ENCODE results near the gene AP3S2.
"Not testable (repeated sequence)": the region's sequence is repeated elsewhere in the genome, so short reads cannot be mapped to it uniquely, and the experiment has no call there.

The AP3S2 gene

DNA sequence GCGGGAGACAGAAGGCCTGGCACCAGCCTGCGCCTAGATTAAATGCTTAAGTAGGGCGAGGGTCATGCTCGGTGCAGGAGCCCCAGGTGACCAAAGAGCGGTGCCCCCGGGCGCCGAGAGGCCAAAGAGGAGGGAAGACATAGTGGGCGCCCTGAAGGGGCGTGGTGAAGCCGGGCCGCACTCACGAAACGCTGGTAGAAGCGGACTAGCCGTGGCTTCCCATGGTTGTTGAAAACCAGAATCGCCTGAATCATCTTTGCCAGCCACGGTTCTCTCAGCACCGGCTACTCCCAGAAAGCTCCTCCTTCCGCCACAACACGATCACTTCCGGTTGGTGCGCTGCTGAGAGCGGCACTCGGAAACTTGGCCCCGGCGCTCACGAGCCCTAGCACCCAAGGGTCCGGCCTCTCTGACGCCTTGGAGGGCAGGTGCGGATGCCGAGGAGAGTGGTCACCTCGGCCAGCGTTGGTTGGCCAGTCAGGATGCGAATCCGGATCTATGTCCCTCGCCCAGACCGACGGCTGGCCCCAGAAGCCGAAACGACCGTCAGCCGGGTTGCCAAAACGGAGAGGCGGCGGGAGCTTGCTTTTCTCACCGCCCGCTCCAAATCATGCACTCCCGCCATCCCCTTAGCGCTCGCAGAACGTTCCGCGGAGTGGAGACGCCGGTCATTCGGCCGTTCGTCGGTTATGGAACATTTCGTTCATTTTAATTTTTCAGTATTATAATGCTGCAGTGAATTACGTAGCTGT lies at the start of gene AP3S2:
TSS of gene AP3S2 (minus strand) at position 299 of the 752 bp plus-strand sequence. CDS start at position 254, 45 bp downstream.
- H3K4me3 ChIP-seq (ENCODE audit: low read depth in 1 of 2, low read length in 2 of 2) = peak within 1 kb of the TSS; percentile 92 to 94
- peak within 1 kb of the TSS; percentile 98 for H3K27ac ChIP-seq (ENCODE audit: low read length)
- H3K9me3 ChIP-seq (ENCODE audit: control insufficient read depth in 1 of 2, low read length in 2 of 2) = no peaks in the 10 kb centered on the region
- no peaks in the 10 kb centered on the region for H3K27me3 ChIP-seq (ENCODE audit: low read depth, low read length)
- H3K36me3 ChIP-seq (ENCODE audit: control insufficient read depth in 1 of 2, insufficient read depth in 2 of 2, low read length in 2 of 2) = peaks cover 2 to 3% of the 10 kb centered on the region in 2 donors
- H3K4me1 ChIP-seq (ENCODE audit: control insufficient read depth in 1 of 2, insufficient read depth in 2 of 2, low read length in 2 of 2) = peaks cover 0 to 19% of the 10 kb centered on the region in 2 donors

DNA sequence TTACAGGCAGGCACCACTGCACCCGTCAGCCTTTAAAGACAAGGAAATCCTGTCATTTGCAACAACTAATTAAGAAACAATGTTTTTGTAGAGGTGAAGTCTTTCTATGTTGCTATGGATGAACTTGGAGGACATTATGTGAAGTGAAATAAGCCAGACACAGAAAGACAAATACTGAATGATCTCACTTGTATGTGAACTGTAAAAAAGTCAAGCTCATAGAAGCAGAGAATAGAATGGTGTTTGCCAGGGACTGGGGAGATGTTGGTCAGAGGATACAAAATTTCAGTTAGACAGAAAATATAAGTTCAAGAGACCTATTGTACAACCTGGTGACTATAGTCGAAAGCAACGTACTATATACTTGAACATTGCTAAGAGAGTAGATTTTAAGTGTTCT lies 46.1 kb upstream of the AP3S2 start:
- H3K4me1 ChIP-seq (ENCODE audit: control insufficient read depth in 1 of 2, insufficient read depth in 2 of 2, low read length in 2 of 2) = no peaks in the 10 kb centered on the region
- no peaks in the 10 kb centered on the region for H3K36me3 ChIP-seq (ENCODE audit: control insufficient read depth in 1 of 2, insufficient read depth in 2 of 2, low read length in 2 of 2)
- no peak overlapping the region for H3K27ac ChIP-seq (ENCODE audit: low read length)
- H3K9me3 ChIP-seq (ENCODE audit: control insufficient read depth in 1 of 2, low read length in 2 of 2) = no peaks in the 10 kb centered on the region
- H3K4me3 ChIP-seq (ENCODE audit: low read depth in 1 of 2, low read length in 2 of 2) = no peak overlapping the region
- no peaks in the 10 kb centered on the region for H3K27me3 ChIP-seq (ENCODE audit: low read depth, low read length)

DNA sequence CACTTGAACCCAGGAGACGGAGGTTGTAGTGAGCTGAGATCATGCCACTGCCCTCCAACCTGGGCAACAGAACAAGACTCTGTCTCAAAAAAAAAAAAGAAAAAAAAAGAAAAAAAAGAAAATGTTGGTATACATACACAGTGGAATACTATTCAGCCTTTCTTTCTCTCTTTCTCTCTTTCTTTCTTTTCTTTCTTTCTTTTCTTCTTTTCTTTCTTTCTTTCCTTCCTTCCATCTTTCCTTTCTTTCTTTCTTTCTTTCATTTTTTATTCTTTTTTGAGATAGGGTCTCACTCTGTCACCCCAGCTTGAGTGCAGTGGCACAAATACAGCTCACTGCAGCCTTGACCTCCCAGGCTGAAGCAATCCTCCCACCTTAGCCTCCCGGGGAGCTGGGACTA lies 45.6 kb upstream of the AP3S2 start:
- H3K36me3 ChIP-seq (ENCODE audit: control insufficient read depth in 1 of 2, insufficient read depth in 2 of 2, low read length in 2 of 2); H3K9me3 ChIP-seq (ENCODE audit: control insufficient read depth in 1 of 2, low read length in 2 of 2); H3K4me3 ChIP-seq (ENCODE audit: low read depth in 1 of 2, low read length in 2 of 2); H3K4me1 ChIP-seq (ENCODE audit: control insufficient read depth in 1 of 2, insufficient read depth in 2 of 2, low read length in 2 of 2); H3K27me3 ChIP-seq (ENCODE audit: low read depth, low read length); H3K27ac ChIP-seq (ENCODE audit: low read length): not testable (repeated sequence)

DNA sequence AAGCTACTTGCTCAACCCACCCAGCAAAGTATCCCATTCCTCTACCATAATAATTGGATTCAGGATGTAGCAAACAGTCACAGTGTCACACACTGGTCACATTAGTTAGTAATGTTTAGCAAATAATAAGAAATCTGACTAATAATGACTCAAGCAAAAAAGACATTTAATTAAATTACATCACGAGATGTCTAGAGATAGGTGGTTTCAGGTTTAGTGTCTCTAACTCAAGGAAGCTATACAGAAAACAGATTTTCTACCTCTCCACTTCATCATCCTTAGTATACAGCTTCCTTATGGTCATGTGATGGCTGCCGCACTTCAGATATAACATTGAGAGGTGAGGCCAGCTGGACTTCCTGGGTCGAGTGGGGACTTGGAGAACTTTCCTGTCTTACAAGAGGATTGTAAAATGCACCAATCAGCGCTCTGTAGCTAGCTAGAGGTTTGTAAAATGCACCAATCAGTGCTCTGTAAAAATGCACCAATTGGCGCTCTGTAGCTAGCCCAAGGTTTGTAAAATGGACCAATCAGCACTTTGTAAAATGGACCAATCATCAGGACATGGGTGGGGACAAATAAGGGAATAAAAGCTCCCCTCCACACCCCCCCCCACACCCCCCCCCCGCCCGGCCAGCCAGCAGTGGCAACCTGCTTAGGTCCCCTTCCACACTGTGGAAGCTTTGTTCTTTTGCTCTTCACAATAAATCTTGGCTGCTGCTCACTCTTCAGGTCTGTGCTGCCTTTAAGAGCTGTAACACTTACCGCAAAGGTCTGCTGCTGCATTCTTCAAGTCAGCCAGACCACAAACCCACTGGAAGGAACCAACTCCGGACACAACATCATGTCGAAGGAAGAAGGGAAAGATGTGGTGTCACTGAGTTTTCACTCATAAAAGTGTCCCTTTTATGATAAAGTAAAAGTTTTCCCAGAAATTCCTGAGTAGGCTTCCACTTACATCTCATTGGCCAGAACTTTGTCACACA lies 43.9 kb upstream of the AP3S2 start:
- Histone ChIP-seq H3K27ac (ENCODE audit: low read length) (no peak overlapping the region), H3K4me1 (ENCODE audit: control insufficient read depth in 1 of 2, insufficient read depth in 2 of 2, low read length in 2 of 2) (no peaks in the 10 kb centered on the region), H3K4me3 (ENCODE audit: low read depth in 1 of 2, low read length in 2 of 2) (no peak overlapping the region), H3K9me3 (ENCODE audit: control insufficient read depth in 1 of 2, low read length in 2 of 2) (no peaks in the 10 kb centered on the region), H3K36me3 (ENCODE audit: control insufficient read depth in 1 of 2, insufficient read depth in 2 of 2, low read length in 2 of 2) (no peaks in the 10 kb centered on the region), H3K27me3 (ENCODE audit: low read depth, low read length) (no peaks in the 10 kb centered on the region)

DNA sequence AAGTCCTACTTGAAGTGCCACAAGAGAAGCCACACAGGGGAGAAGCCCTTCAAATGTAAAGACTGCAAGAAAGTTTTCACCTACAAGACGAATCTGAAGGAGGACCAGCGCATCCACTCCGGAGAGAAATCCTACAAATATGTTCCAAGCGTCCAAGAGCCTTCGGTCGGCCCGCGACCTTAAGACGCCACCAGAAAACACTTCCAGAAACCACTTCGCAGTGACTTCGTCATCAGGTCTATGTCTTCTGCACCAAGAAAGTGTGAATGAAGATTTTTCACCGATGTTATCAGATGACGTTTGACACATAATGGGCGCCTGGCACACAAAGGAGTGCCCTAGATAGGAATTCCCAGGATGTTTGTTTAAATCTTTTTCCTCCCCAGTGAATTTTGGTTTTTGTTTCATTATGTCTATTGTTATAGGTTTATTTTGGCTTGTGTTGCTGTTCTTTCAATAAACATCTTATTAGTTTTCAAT lies 43.0 kb upstream of the AP3S2 start:
- no peak overlapping the region for H3K4me3 ChIP-seq (ENCODE audit: low read depth in 1 of 2, low read length in 2 of 2)
- no peaks in the 10 kb centered on the region for H3K27me3 ChIP-seq (ENCODE audit: low read depth, low read length)
- H3K27ac ChIP-seq (ENCODE audit: low read length) = no peak overlapping the region
- no peaks in the 10 kb centered on the region for H3K36me3 ChIP-seq (ENCODE audit: control insufficient read depth in 1 of 2, insufficient read depth in 2 of 2, low read length in 2 of 2)
- no peaks in the 10 kb centered on the region for H3K9me3 ChIP-seq (ENCODE audit: control insufficient read depth in 1 of 2, low read length in 2 of 2)
- no peaks in the 10 kb centered on the region for H3K4me1 ChIP-seq (ENCODE audit: control insufficient read depth in 1 of 2, insufficient read depth in 2 of 2, low read length in 2 of 2)

DNA sequence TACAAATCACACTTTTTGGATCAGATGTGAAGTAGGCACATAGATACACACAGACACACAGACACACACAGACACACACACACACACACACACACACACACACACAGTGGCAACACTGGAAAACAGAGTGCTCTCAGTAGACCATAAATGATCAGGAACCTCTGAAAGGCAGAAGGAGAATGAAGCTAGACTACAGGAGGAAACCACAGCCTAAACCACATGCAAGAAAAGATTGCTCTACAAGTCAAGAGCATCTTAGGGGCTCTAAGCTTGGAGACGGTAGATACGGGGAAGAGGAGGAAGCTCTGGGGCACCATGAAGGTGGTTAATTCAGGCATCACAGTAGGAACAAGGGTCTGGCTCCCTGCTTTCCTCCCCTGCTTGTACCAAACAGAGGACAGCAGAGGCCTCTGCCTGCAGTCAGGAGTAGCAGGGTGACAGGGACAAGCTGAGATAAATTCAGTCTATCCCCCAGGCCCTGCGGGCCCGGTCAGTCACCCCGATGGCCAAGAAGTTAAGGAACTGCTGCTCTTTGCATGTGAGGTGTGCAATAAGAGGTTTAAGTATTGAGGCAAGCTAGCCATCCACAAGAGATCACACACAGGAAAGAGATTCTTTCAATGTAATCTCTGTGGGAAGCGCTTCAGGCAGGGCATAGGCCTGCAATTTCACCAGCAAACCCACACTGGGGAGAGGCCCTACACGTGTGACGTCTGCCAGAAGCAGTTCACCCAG lies 42.4 kb upstream of the AP3S2 start:
- H3K36me3 ChIP-seq (ENCODE audit: control insufficient read depth in 1 of 2, insufficient read depth in 2 of 2, low read length in 2 of 2) = no peaks in the 10 kb centered on the region
- no peaks in the 10 kb centered on the region for H3K4me1 ChIP-seq (ENCODE audit: control insufficient read depth in 1 of 2, insufficient read depth in 2 of 2, low read length in 2 of 2)
- H3K9me3 ChIP-seq (ENCODE audit: control insufficient read depth in 1 of 2, low read length in 2 of 2) = no peaks in the 10 kb centered on the region
- H3K27ac ChIP-seq (ENCODE audit: low read length) = no peak overlapping the region
- H3K4me3 ChIP-seq (ENCODE audit: low read depth in 1 of 2, low read length in 2 of 2) = no peak overlapping the region
- H3K27me3 ChIP-seq (ENCODE audit: low read depth, low read length) = no peaks in the 10 kb centered on the region

DNA sequence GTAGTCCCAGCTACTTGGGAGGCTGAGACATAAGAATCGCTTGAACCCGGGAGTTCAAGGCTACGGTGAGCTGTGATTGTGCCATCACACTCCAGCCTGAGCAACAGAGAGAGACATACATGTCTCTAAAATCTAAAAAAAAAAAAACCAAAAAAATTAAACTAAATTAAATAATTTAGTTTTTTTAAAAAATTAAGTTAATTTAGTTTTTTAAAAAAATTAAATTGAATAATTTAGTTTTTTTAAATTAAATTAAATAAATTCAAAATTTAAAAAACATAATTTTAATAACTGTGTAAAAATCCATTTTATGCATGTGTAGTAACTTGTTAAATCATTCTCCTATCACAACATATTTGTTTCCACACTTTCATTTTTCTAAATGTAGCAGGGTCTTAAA lies 39.1 kb upstream of the AP3S2 start:
- Histone ChIP-seq H3K9me3 (ENCODE audit: control insufficient read depth in 1 of 2, low read length in 2 of 2) (no peaks in the 10 kb centered on the region), H3K36me3 (ENCODE audit: control insufficient read depth in 1 of 2, insufficient read depth in 2 of 2, low read length in 2 of 2) (no peaks in the 10 kb centered on the region), H3K4me1 (ENCODE audit: control insufficient read depth in 1 of 2, insufficient read depth in 2 of 2, low read length in 2 of 2) (no peaks in the 10 kb centered on the region), H3K27me3 (ENCODE audit: low read depth, low read length) (no peaks in the 10 kb centered on the region), H3K27ac (ENCODE audit: low read length) (no peak overlapping the region), H3K4me3 (ENCODE audit: low read depth in 1 of 2, low read length in 2 of 2) (no peak overlapping the region)

DNA sequence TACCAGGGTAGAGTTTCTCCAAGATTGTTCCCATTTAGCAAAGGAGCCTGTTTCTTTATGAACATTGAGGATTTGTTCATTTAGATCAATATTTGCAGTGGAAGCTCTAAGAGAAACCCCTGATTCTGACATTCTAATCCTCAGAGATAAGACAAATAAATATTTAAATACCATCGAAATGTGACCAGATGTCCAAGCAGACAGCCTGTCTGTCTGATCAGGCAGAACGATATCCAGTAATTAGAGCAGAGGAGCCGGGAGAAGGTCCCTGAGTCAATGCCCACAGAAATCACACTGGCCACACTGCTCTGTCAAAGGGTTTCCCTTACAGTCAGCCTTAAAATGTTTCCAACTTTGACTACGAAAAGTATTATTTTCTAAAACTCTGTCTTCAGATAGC lies 34.6 kb upstream of the AP3S2 start:
- H3K36me3 ChIP-seq (ENCODE audit: control insufficient read depth in 1 of 2, insufficient read depth in 2 of 2, low read length in 2 of 2) = no peaks in the 10 kb centered on the region
- no peak overlapping the region for H3K27ac ChIP-seq (ENCODE audit: low read length)
- H3K27me3 ChIP-seq (ENCODE audit: low read depth, low read length) = no peaks in the 10 kb centered on the region
- H3K9me3 ChIP-seq (ENCODE audit: control insufficient read depth in 1 of 2, low read length in 2 of 2) = no peaks in the 10 kb centered on the region
- no peaks in the 10 kb centered on the region for H3K4me1 ChIP-seq (ENCODE audit: control insufficient read depth in 1 of 2, insufficient read depth in 2 of 2, low read length in 2 of 2)
- no peak overlapping the region for H3K4me3 ChIP-seq (ENCODE audit: low read depth in 1 of 2, low read length in 2 of 2)

DNA sequence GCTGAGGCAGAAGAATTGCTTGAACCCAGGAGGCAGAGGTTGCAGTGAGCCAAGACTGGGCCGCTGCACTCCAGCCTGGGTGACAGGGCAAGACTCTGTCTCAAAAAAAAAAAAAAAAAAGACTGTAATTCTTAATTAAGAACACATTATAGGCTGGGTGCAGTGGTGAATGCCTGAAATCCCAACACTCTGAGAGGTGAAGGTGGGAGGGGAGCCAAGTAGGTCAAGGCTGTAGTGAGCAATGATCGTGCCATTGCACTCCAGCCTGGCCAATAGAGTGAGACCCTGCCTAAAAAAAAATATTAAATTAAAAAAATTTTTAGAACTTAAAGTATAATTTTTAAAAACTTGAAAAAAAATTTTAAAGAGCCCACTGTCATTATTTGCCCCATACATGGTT lies 32.4 kb upstream of the AP3S2 start:
- Histone ChIP-seq H3K36me3 (ENCODE audit: control insufficient read depth in 1 of 2, insufficient read depth in 2 of 2, low read length in 2 of 2) (no peaks in the 10 kb centered on the region), H3K27ac (ENCODE audit: low read length) (no peak overlapping the region), H3K4me1 (ENCODE audit: control insufficient read depth in 1 of 2, insufficient read depth in 2 of 2, low read length in 2 of 2) (no peaks in the 10 kb centered on the region), H3K4me3 (ENCODE audit: low read depth in 1 of 2, low read length in 2 of 2) (no peak overlapping the region), H3K9me3 (ENCODE audit: control insufficient read depth in 1 of 2, low read length in 2 of 2) (no peaks in the 10 kb centered on the region), H3K27me3 (ENCODE audit: low read depth, low read length) (no peaks in the 10 kb centered on the region)

DNA sequence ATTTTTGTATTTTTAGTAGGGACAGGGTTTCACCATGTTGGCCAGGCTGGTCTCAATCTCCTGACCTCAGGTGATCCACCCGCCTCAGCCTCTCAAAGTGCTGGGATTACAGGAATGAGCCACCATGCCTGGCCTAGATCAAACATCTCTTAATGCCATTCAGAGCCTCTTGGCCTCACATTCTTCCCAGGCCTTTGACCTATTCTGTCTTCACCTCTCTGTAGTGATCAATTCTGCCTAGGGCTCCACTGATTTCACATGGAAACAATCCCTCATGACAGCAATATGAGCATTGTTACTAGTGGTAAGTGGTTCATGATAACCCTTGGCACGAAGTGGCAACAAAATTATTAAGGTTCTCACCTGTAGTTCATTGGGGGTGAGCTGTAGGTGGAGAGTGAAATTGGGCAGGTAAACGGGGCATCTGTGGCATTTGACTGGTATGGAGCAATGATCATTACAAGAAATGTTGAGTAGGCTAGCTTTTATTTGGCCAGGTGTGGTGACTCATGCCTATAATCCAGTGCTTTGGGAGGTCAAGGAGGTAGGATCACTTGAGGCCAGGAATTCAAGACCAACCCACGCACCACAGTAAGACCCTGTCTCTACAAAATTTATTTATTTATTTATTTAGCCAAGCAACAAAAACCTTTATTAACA lies 23.8 kb upstream of the AP3S2 start:
- H3K27me3 ChIP-seq (ENCODE audit: low read depth, low read length) = no peaks in the 10 kb centered on the region
- H3K27ac ChIP-seq (ENCODE audit: low read length) = no peak overlapping the region
- H3K4me3 ChIP-seq (ENCODE audit: low read depth in 1 of 2, low read length in 2 of 2) = no peak overlapping the region
- H3K4me1 ChIP-seq (ENCODE audit: control insufficient read depth in 1 of 2, insufficient read depth in 2 of 2, low read length in 2 of 2) = no peaks in the 10 kb centered on the region
- H3K9me3 ChIP-seq (ENCODE audit: control insufficient read depth in 1 of 2, low read length in 2 of 2) = no peaks in the 10 kb centered on the region
- H3K36me3 ChIP-seq (ENCODE audit: control insufficient read depth in 1 of 2, insufficient read depth in 2 of 2, low read length in 2 of 2) = no peaks in the 10 kb centered on the region

All from muscle layer of duodenum (tissue), 2 donors.